GM06990 (cell line): Measurements from ENCODE around the gene ANK3.

ENCODE experiments used
- DNase-seq: peaks from one replicate; pipeline ENCODE4 v3.0.0-alpha.2; 2011; ENCODE audit not compliant: insufficient read length; ENCODE audit errors: extremely low read depth
- H3K27me3 ChIP-seq: replicated peaks from 2 replicates; pipeline ENCODE4 v1.6.0; 2011; ENCODE audit warnings: low read length; ENCODE audit not compliant: control insufficient read depth, insufficient read depth
- H3K36me3 ChIP-seq: 2 replicates; pipeline ENCODE4 v1.5.1; 2011; ENCODE audit warnings: low read length; ENCODE audit not compliant: control insufficient read depth, insufficient read depth
- H3K4me3 ChIP-seq: replicated peaks from 2 replicates; pipeline ENCODE4 v1.5.1; 2011; ENCODE audit warnings: low read depth, mild to moderate bottlenecking, control low read depth, low read length
- TF ChIP-seq, protein P1 (sequence below): IDR thresholded peaks from 2 replicates; pipeline ENCODE4 v1.5.1; 2011; ENCODE audit warnings: low read length, control low read depth, mild to moderate bottlenecking, inconsistent platforms; ENCODE audit not compliant: insufficient read depth, poor library complexity, severe bottlenecking

Gene ANK3

DNA sequence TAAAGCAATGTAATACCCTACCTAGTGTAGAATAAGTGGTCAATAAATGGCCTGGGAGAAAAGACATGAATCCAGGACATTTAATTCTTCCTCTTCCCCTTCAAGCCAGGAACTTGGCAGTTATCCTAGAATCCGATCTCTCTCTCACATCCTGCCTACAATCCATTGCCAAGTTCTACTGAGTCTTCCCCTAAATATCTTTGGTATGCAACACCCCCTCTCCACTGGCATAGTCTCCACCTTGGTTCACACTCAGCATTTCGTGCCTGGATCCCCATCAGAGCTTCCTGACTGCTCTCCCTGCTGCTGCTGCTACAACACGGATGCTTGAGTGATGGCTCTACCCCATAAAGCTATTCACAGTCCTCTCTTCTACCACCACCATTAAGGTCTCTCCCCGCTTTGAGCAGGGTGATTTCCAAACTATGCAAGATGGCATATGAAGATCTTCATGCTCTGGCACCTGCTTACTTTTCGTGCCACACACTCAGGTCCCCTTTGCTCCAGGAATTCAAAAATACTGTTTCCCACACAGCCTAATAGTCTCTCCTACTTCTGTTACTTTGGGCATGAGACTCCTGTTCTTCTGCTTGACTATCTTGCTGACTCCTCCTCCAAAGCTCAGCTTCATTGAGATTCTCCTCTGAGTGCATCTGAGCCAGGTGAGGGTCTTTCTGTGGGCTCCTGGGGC lies 4.8 kb downstream of the ANK3 start:
- TF ChIP-seq, protein P1, sequence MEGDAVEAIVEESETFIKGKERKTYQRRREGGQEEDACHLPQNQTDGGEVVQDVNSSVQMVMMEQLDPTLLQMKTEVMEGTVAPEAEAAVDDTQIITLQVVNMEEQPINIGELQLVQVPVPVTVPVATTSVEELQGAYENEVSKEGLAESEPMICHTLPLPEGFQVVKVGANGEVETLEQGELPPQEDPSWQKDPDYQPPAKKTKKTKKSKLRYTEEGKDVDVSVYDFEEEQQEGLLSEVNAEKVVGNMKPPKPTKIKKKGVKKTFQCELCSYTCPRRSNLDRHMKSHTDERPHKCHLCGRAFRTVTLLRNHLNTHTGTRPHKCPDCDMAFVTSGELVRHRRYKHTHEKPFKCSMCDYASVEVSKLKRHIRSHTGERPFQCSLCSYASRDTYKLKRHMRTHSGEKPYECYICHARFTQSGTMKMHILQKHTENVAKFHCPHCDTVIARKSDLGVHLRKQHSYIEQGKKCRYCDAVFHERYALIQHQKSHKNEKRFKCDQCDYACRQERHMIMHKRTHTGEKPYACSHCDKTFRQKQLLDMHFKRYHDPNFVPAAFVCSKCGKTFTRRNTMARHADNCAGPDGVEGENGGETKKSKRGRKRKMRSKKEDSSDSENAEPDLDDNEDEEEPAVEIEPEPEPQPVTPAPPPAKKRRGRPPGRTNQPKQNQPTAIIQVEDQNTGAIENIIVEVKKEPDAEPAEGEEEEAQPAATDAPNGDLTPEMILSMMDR = no peak
- Histone ChIP-seq H3K36me3 (no peaks in the 10 kb centered on the region), H3K27me3 (no peaks in the 10 kb centered on the region; the same call in 1 of the 2 replicates), H3K4me3 (no peak overlapping the region)
- DNase-seq = no peak

DNA sequence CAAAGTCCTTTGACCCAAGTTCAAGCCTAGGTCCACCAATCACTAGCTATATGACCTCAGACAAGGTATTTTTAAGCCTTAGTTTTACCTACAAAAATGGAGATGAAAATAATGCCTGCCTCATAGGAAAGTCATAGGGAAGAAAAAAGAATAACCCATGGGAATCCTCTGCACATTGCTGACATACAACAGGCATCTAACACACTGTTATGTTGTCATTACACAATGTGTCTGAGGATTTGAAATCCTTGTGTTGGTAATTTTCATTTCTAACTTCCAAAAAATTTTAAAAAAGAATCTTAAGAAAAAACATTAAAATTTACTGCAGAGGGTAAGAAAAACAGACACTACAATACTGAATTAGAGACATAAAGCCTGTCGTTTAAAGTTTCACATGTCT lies 5.7 kb downstream of the ANK3 start:
- no peak overlapping the region for H3K4me3 ChIP-seq
- TF ChIP-seq, protein P1 = no peak
- no peaks in the 10 kb centered on the region; the same call in 1 of the 2 replicates for H3K27me3 ChIP-seq
- H3K36me3 ChIP-seq = no peaks in the 10 kb centered on the region
- no peak for DNase-seq

DNA sequence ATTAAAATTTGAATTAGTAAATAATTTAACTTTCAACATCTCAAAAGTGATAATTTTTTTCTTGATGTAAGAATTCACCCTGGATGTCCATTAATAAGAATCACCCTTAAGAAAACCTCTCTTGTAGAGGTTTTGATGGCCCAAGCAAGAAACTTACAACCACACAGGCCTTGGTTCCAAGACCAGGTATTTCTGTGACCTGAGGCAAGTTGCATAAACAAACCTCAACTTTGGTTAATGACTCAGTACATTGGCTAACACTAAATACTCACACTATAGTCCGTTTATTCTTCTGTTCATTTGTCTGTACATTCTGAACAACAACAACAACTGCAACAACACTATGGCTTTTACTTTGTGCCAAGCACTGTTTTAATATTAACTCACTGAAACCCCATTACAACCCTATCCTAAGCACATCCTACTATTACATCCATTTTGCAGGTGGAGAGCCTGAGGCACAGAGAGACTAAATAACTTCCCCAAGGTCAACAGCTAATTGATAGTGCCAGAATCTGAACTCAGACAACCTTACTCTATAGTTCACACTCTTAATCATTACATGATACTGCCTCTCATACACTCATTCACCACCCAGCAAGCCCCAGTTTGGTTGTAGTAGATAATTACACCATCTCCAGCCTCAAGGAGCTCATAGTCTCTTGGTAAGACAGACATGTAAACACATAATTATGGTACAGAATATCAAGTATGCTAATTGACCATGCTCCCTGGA lies 6.6 kb downstream of the ANK3 start:
- H3K4me3 ChIP-seq = no peak overlapping the region
- TF ChIP-seq, protein P1 = no peak
- H3K36me3 ChIP-seq = no peaks in the 10 kb centered on the region
- no peak for DNase-seq
- H3K27me3 ChIP-seq = no peaks in the 10 kb centered on the region

DNA sequence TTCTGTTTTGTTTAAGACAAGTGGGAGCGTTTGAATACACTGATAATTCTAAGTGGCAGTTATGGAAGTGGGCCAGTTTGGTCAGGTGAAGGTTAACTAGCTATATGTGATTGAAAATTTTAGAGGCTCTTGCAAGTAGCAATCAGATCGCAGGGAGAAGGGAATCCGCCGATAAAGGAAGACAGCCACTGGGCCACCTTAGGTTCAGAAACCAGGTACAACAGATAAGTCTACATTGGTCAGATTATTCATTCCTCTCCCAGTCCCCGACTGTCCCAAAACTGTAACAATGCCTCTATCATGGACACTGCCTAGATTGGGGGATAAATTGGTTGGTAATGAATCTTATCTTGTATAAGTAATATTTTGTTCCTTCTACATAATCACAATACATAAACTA lies 8.9 kb downstream of the ANK3 start:
- H3K36me3 ChIP-seq = no peaks in the 10 kb centered on the region
- no peak for DNase-seq
- no peak overlapping the region for H3K4me3 ChIP-seq
- TF ChIP-seq, protein P1 = no peak
- no peaks in the 10 kb centered on the region for H3K27me3 ChIP-seq

DNA sequence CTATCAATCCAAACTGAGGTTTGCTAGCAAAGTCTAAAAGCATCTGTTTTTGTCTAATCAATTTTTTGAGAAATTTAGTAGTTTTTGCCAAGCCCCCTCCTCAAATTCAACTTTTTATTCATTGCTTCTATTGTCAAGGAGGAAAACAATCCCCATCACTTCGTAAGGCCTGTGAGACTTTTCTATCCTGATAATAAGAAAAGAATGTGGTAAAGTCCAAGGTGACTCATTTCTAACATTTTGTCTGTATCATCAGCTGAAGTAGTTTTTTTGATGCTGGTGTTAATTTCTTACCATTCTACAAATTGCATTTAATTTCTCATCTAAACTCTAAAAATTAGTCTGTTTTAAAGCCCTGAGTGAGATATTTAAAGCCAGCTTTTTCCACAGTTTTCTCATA lies 11.7 kb downstream of the ANK3 start:
- no peaks in the 10 kb centered on the region for H3K36me3 ChIP-seq
- H3K27me3 ChIP-seq = no peaks in the 10 kb centered on the region
- no peak for DNase-seq
- H3K4me3 ChIP-seq = no peak overlapping the region
- TF ChIP-seq, protein P1 = no peak

DNA sequence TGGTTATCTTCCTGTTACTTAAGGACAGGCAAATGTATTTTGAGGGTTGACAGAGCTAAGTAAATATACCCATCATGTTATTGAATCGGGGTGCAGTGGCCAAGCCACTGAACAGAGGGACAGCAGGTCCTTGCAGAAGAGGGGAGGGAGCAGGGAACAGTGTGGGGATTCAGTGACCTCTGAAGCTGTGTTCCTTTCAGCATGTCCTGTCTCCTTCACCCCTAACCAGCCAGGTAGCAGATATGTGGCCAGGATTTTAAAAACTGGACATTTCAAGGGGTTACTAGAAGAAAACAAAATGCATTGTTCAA lies 12.7 kb downstream of the ANK3 start:
- H3K4me3 ChIP-seq = no peak overlapping the region
- no peaks in the 10 kb centered on the region for H3K27me3 ChIP-seq
- no peak for DNase-seq
- TF ChIP-seq, protein P1 = no peak
- no peaks in the 10 kb centered on the region for H3K36me3 ChIP-seq
